HG02571 (cell line): ENCODE measurements around the gene FBLN1.
"Not testable (repeated sequence)": the region's sequence is repeated elsewhere in the genome, so short reads cannot be mapped to it uniquely, and the experiment has no call there.

ENCODE experiments used
- ATAC-seq: cut with Tn5 transposase; IDR thresholded peaks from one replicate; pipeline ENCODE4 v1.9.1; 2021; ENCODE audit warnings: mild to moderate bottlenecking, moderate library complexity; ENCODE audit not compliant: unreplicated experiment

FBLN1 gene

GRCh38 chr22:45581549-45582080, 78.9 kb downstream of the FBLN1 start:
- no peak for ATAC-seq

- ATAC-seq: no peak
Measured at GRCh38 chr22:45582236-45582954, 79.7 kb downstream of the FBLN1 start.

GRCh38 chr22:45582955-45583320, 80.3 kb downstream of the FBLN1 start:
- ATAC-seq: no peak

GRCh38 chr22:45583504-45583903, 80.8 kb downstream of the FBLN1 start:
- no peak for ATAC-seq

GRCh38 chr22:45584121-45584570, 81.5 kb downstream of the FBLN1 start:
- ATAC-seq: no peak

- no peak for ATAC-seq
Measured at GRCh38 chr22:45584621-45585436, 82.1 kb downstream of the FBLN1 start.

GRCh38 chr22:45585437-45585755, 82.7 kb downstream of the FBLN1 start:
- no peak for ATAC-seq

- ATAC-seq: no peak
Measured at GRCh38 chr22:45585946-45586540, 83.4 kb downstream of the FBLN1 start.

GRCh38 chr22:45586651-45587405, 84.1 kb downstream of the FBLN1 start:
- no peak for ATAC-seq

- ATAC-seq: no peak
Measured at GRCh38 chr22:45587638-45588505, 85.2 kb downstream of the FBLN1 start.

- no peak for ATAC-seq
Measured at GRCh38 chr22:45589556-45589955, 86.9 kb downstream of the FBLN1 start.

GRCh38 chr22:45590262-45590661, 87.6 kb downstream of the FBLN1 start:
- ATAC-seq: no peak

- ATAC-seq: not testable (repeated sequence)
Measured at GRCh38 chr22:45591633-45592213, 89.0 kb downstream of the FBLN1 start.

GRCh38 chr22:45594123-45594941, 91.6 kb downstream of the FBLN1 start:
- no peak for ATAC-seq

- no peak for ATAC-seq
Measured at GRCh38 chr22:45597460-45598192, 94.9 kb downstream of the FBLN1 start.

- ATAC-seq: no peak
Measured at GRCh38 chr22:45598596-45599217, 96.0 kb downstream of the FBLN1 start.

GRCh38 chr22:45599836-45600577, 97.3 kb downstream of the FBLN1 start:
- no peak for ATAC-seq
